ENCODE measurements around the gene PI4K2B.
"Not testable (repeated sequence)": the region's sequence is repeated elsewhere in the genome, so short reads cannot be mapped to it uniquely, and the experiment has no call there.

PI4K2B gene

GRCh38 chr4:25236971-25237370 lies 3.1 kb downstream of the PI4K2B start:
- H3K4me1 ChIP-seq (ENCODE audit: control insufficient read depth, insufficient read depth, low read length) = no peaks in the 10 kb centered on the region
- ChIA-PET POLR2A (no interaction called here), CTCF (interaction anchor here (5.4 kb wide), 1 partner anchor 75 kb away, joined by 18 read pairs; the partner anchor contains the start of gene ZCCHC4)
- TF ChIP-seq ZNF274 (IDR thresholded peaks at IDR 0.05; ENCODE audit: low read length) (no peak), ZNF274 (tag by site-specific recombination; IDR thresholded peaks at IDR 0.05; ENCODE audit: borderline replicate concordance) (no peak), ZNF610 (tag by site-specific recombination; IDR thresholded peaks at IDR 0.05; ENCODE audit: borderline replicate concordance) (no peak), ZNF580 (tag by site-specific recombination; IDR thresholded peaks at IDR 0.05) (no peak), ZNF76 (tag by site-specific recombination; IDR thresholded peaks at IDR 0.05; ENCODE audit: borderline replicate concordance, low read depth) (no peak), ZNF600 (tag by site-specific recombination; IDR thresholded peaks at IDR 0.05) (no peak), MEIS1 (CRISPR knock-in tag; IDR thresholded peaks at IDR 0.05; ENCODE audit: borderline replicate concordance) (no peak), ZNF311 (tag by site-specific recombination; IDR thresholded peaks at IDR 0.05; ENCODE audit: borderline replicate concordance) (no peak), ZFP37 (tag by site-specific recombination; IDR thresholded peaks at IDR 0.05) (no peak)
- H3K27ac ChIP-seq (ENCODE audit: extremely low read depth, low read depth, low read length) = no peak overlapping the region
- peaks cover 0 to 4% of the 10 kb centered on the region in 2 experiments; a peak in 1 of 3 replicates for H3K36me3 ChIP-seq (ENCODE audit: control insufficient read depth in 2 of 2, insufficient read depth in 1 of 2, low read length in 2 of 2)
- H3K9me3 ChIP-seq (ENCODE audit: control insufficient read depth, insufficient read depth, low read depth, low read length) = no peaks in the 10 kb centered on the region
- H3K4me3 ChIP-seq (ENCODE audit: low read depth, low read length) = no peak overlapping the region

- ChIA-PET POLR2A (no interaction called here), CTCF (interaction anchor here (0.6 to 5.4 kb wide), 2 partner anchors 9 to 74 kb away, joined by 3 to 18 read pairs; partner anchors contain the start of gene ZCCHC4)
- TF ChIP-seq, protein P1, sequence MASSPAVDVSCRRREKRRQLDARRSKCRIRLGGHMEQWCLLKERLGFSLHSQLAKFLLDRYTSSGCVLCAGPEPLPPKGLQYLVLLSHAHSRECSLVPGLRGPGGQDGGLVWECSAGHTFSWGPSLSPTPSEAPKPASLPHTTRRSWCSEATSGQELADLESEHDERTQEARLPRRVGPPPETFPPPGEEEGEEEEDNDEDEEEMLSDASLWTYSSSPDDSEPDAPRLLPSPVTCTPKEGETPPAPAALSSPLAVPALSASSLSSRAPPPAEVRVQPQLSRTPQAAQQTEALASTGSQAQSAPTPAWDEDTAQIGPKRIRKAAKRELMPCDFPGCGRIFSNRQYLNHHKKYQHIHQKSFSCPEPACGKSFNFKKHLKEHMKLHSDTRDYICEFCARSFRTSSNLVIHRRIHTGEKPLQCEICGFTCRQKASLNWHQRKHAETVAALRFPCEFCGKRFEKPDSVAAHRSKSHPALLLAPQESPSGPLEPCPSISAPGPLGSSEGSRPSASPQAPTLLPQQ (tag by site-specific recombination; IDR thresholded peaks at IDR 0.05) = no peak
- TF ChIP-seq ZNF155 (tag by site-specific recombination; IDR thresholded peaks at IDR 0.05) (no peak), ZNF311 (tag by site-specific recombination; IDR thresholded peaks at IDR 0.05; ENCODE audit: borderline replicate concordance) (no peak), ZBTB8A (tag by site-specific recombination; IDR thresholded peaks at IDR 0.05) (no peak), ZNF341 (tag by site-specific recombination; IDR thresholded peaks at IDR 0.05; ENCODE audit: low read depth) (no peak), ZNF660 (tag by site-specific recombination; IDR thresholded peaks at IDR 0.05) (no peak), ZNF239 (tag by site-specific recombination; IDR thresholded peaks at IDR 0.05) (no peak), ZFHX2 (tag by site-specific recombination; conservative IDR thresholded peaks at IDR 0.05) (no peak), ZNF510 (tag by site-specific recombination; IDR thresholded peaks at IDR 0.05; ENCODE audit: insufficient replicate concordance) (no peak), KLF7 (tag by site-specific recombination; IDR thresholded peaks at IDR 0.05; ENCODE audit: borderline replicate concordance) (no peak), ZNF416 (tag by site-specific recombination; IDR thresholded peaks at IDR 0.05) (no peak), FEZF1 (tag by site-specific recombination; IDR thresholded peaks at IDR 0.05) (no peak)
- no peak overlapping the region for H3K4me3 ChIP-seq (ENCODE audit: low read depth, low read length)
- H3K9me3 ChIP-seq (ENCODE audit: control insufficient read depth, insufficient read depth, low read depth, low read length) = no peaks in the 10 kb centered on the region
- H3K27ac ChIP-seq (ENCODE audit: extremely low read depth, low read depth, low read length) = no peak overlapping the region
- H3K4me1 ChIP-seq (ENCODE audit: control insufficient read depth, insufficient read depth, low read length) = no peaks in the 10 kb centered on the region
- peaks cover 0 to 4% of the 10 kb centered on the region in 2 experiments; a peak in 1 of 3 replicates for H3K36me3 ChIP-seq (ENCODE audit: control insufficient read depth in 2 of 2, insufficient read depth in 1 of 2, low read length in 2 of 2)
Measured at GRCh38 chr4:25238052-25238451, 4.2 kb downstream of the PI4K2B start.

- H3K4me3 ChIP-seq (ENCODE audit: low read depth, low read length); H3K27ac ChIP-seq (ENCODE audit: extremely low read depth, low read depth, low read length); POLR2A ChIA-PET; H3K9me3 ChIP-seq (ENCODE audit: control insufficient read depth, insufficient read depth, low read depth, low read length); H3K36me3 ChIP-seq (ENCODE audit: control insufficient read depth in 2 of 2, insufficient read depth in 1 of 2, low read length in 2 of 2); H3K4me1 ChIP-seq (ENCODE audit: control insufficient read depth, insufficient read depth, low read length); CTCF ChIA-PET: not testable (repeated sequence)
Measured at GRCh38 chr4:25239528-25239927, 5.7 kb downstream of the PI4K2B start.

Measured in HEK293 (cell line).